OCI-LY1 (cell line): ENCODE data around the gene ZNF22.

ENCODE experiments used
- CTCF ChIP-seq: fragments of 200-600 bp; sonication (generic), shearing (Covaris generic); IDR thresholded peaks from 2 replicates; pipeline ENCODE4 v1.5.1; 2017; ENCODE audit warnings: mild to moderate bottlenecking, antibody characterized with exemption, low read length, moderate library complexity, mixed read lengths
- EZH2 ChIP-seq: fragments of 200-600 bp; sonication (generic), shearing (Covaris generic); IDR thresholded peaks from 2 replicates; pipeline ENCODE4 v1.8.0; 2017; ENCODE audit warnings: borderline replicate concordance, mixed run types, mild to moderate bottlenecking, antibody characterized with exemption, low read length, moderate library complexity, mixed read lengths

DNA sequence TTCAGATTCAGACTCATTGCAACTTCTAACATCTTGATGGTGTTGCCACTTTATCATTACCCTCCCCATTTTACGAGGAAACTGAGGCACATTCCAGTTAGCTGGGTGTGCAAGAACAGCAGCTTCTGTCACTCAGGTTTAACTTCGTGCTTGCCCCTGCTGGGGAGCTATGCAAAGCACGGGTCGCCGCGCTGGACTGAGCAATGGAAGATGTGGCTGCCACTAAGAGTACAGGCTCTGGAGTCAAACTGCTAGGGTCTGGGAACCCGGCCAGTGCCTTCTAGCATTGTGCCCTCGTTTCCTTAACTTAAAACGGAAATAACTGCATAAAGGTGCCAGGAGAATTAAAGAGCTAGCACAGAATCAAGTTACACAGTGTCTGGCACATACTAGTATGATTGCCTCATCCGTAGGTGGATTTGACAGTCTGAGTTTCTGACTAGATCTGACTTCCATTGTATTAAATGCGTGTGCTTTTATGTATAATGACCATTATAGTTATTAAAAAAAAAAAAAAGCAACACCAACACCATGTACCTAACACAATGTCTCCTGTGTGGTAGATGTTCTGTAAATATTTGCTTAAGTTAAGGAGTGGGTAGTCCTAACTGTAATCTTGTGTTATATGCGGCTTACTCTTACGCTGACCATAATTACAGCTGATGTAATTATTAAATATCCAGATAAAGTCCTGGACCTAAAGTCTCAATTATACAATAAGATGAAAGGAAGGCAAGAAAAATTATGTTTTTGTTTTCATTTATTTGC lies 842 bp downstream of the ZNF22 start:
- TF ChIP-seq CTCF (no peak), EZH2 (no peak)
